GM12878 (cell line): ENCODE measurements around the gene NUP214. TPM values are rescaled to one million over a fixed set of nuclear protein-coding genes. Genes with fewer than 3 reads are reported as not detected.

Experiments used
- BCLAF1 ChIP-seq: fragments of 450-650 bp; IDR thresholded peaks from 2 replicates; pipeline ENCODE4 v1.6.1; 2017; ENCODE audit warnings: antibody characterized with exemption, mild to moderate bottlenecking, moderate library complexity
- EP300 ChIP-seq, 2 experiments: fragments of 150-350 bp in 1 of 2; IDR thresholded peaks; 2 replicates each; pipeline ENCODE4 v1.6.1; 2011 to 2012; ENCODE audit warnings: low read depth in 2 of 2, low read length in 2 of 2, borderline replicate concordance in 1 of 2, improper control_type of control experiment in 1 of 2, inconsistent platforms in 1 of 2; ENCODE audit not compliant: control insufficient read depth in 1 of 2
- FOXM1 ChIP-seq: IDR thresholded peaks from 2 replicates; pipeline ENCODE4 v1.6.1; 2012; ENCODE audit warnings: low read depth, mild to moderate bottlenecking, inconsistent platforms, low read length, moderate library complexity
- HDAC6 ChIP-seq: fragments of 200-600 bp; sonication (generic); IDR thresholded peaks from one replicate; pipeline ENCODE4 v1.8.0; 2017; ENCODE audit warnings: antibody characterized with exemption; ENCODE audit not compliant: unreplicated experiment
- IKZF1 ChIP-seq: fragments of 450-650 bp; conservative IDR thresholded peaks from 2 replicates; pipeline ENCODE4 v1.6.1; 2017; ENCODE audit warnings: antibody characterized with exemption, mild to moderate bottlenecking
- MTA3 ChIP-seq: IDR thresholded peaks from 2 replicates; pipeline ENCODE4 v1.6.1; 2012; ENCODE audit warnings: low read length, inconsistent platforms, borderline replicate concordance
- NKRF ChIP-seq: fragments of 450-650 bp; conservative IDR thresholded peaks from 2 replicates; pipeline ENCODE4 v1.6.1; 2017; ENCODE audit warnings: mild to moderate bottlenecking, moderate library complexity
- PAX5 ChIP-seq: IDR thresholded peaks from 2 replicates; pipeline ENCODE4 v1.6.1; 2011; ENCODE audit warnings: low read depth, low read length, borderline replicate concordance
- POLR2AphosphoS5 ChIP-seq: IDR thresholded peaks from 2 replicates; pipeline ENCODE4 v1.6.1; 2011; ENCODE audit warnings: mild to moderate bottlenecking, low read length, inconsistent platforms
- RBBP5 ChIP-seq: fragments of 200-600 bp; sonication (generic); conservative IDR thresholded peaks from 2 replicates; pipeline ENCODE4 v1.6.1; 2016
- RELB ChIP-seq: fragments of 450-650 bp; IDR thresholded peaks from 2 replicates; pipeline ENCODE4 v1.6.1; 2017; ENCODE audit warnings: low read depth, mild to moderate bottlenecking, moderate library complexity
- SMC3 ChIP-seq: IDR thresholded peaks from 2 replicates; pipeline ENCODE4 v1.6.1; 2011; ENCODE audit warnings: low read length, improper control_type of control experiment, borderline replicate concordance
- TCF7 ChIP-seq: IDR thresholded peaks from 2 replicates; pipeline ENCODE4 v1.6.1; 2014; ENCODE audit warnings: antibody characterized with exemption, borderline replicate concordance
- USF1 ChIP-seq: IDR thresholded peaks from 2 replicates; pipeline ENCODE4 v1.6.1; 2011; ENCODE audit warnings: borderline replicate concordance, low read depth, mild to moderate bottlenecking, moderate library complexity, mixed read lengths, low read length; ENCODE audit not compliant: insufficient read depth; ENCODE audit errors: extremely low read length
- ZBED1 ChIP-seq: IDR thresholded peaks from 2 replicates; pipeline ENCODE4 v1.6.1; 2016; ENCODE audit warnings: borderline replicate concordance
- ZNF207 ChIP-seq: fragments of 450-650 bp; IDR thresholded peaks from 2 replicates; pipeline ENCODE4 v1.6.1; 2014; ENCODE audit warnings: antibody characterized with exemption, mild to moderate bottlenecking, borderline replicate concordance
- ZNF274 ChIP-seq: IDR thresholded peaks from one replicate; pipeline ENCODE4 v1.8.0; 2011; ENCODE audit not compliant: insufficient read length, insufficient read depth
- ZNF687 ChIP-seq: fragments of 450-650 bp; IDR thresholded peaks from 2 replicates; pipeline ENCODE4 v1.6.1; 2017; ENCODE audit warnings: mild to moderate bottlenecking, moderate library complexity
- polyA plus RNA-seq, 11 experiments: library from polyadenylated mRNA; depleted of rRNA in 4 of 11; unstranded in 6 of 11; stranded (reverse) in 5 of 11; fragments of >200 nt; fragmentation: Nextera tagmentation in 4 of 11; fragmentation: Illumina TruSeq in 1 of 11; extraction: Ambion mirVana in 4 of 11; extraction: Trizol in 1 of 11; gene quantifications; 1 replicate in 1 of 11; 2 replicates in 10 of 11; pipeline versions ENCODE4 v1.2.1 to v1.2.3, GENCODE V29; 2011 to 2016; ENCODE audit warnings: inconsistent platforms in 2 of 11, missing spikeins in 2 of 11, low read depth in 1 of 11
- total RNA-seq, 4 experiments: library from RNA; depleted of rRNA in 3 of 4; stranded (reverse); fragments of >200 nt in 3 of 4; fragmentation: Illumina TruSeq in 1 of 4; extraction: Trizol in 1 of 4; gene quantifications; 2 replicates each; pipeline versions ENCODE4 v1.2.1 to v1.2.3, GENCODE V29; 2013 to 2021

NUP214 gene
- total and polyA plus RNA-seq, 10 of the 15 experiments (the other 5 are each of a cell fraction or from before 2014, with no cell fraction given): 11.7 to 53.8 (median 17.6) TPM

- TF ChIP-seq USF1: no peak
- TF ChIP-seq NKRF: no peak
- TF ChIP-seq ZBED1: no peak
- TF ChIP-seq HDAC6: no peak
- no peak for TF ChIP-seq FOXM1
- no peak for TF ChIP-seq POLR2AphosphoS5
- peak; percentile 46; the same call in 1 of the 2 replicates for TF ChIP-seq IKZF1
- no peak for TF ChIP-seq BCLAF1
- TF ChIP-seq TCF7: no peak
- TF ChIP-seq ZNF207: no peak
- no peak for TF ChIP-seq PAX5
- TF ChIP-seq RELB: 0 out of 2 replicates have a peak, but pooled peaks have one; percentile 25
- 0 out of 4 replicates have a peak, but pooled peaks of 1 of the 2 experiments have one; percentile 24 for TF ChIP-seq EP300 (IDR thresholded peaks at IDR 0.05; ENCODE audit: borderline replicate concordance in 1 of 2, control insufficient read depth in 1 of 2, low read depth in 2 of 2, low read length in 2 of 2)
- TF ChIP-seq ZNF687: no peak
- no peak for TF ChIP-seq SMC3
- TF ChIP-seq MTA3: no peak
- no peak for TF ChIP-seq RBBP5
- TF ChIP-seq ZNF274: no peak
Measured at GRCh38 chr9:131179561-131180219, 54.3 kb downstream of the NUP214 start (continued).
